Smooth muscle cell (in vitro differentiated cells): ENCODE results near the gene CR1. TPM values are rescaled to one million over a fixed set of nuclear protein-coding genes. Genes with fewer than 3 reads are reported as not detected.

Experiments used
- DNase-seq: peaks from one replicate; lab custom pipeline; 2025; ENCODE audit not compliant: unreplicated experiment; lab: John Stamatoyannopoulos, UW
- H2AFZ ChIP-seq: fragments of 200-600 bp; sonication (generic); 2 replicates; pipeline ENCODE4 v1.6.0; 2016; ENCODE audit warnings: antibody characterized with exemption, low read depth, mild to moderate bottlenecking
- H3F3A ChIP-seq: fragments of 200-600 bp; sonication (generic); 2 replicates; pipeline ENCODE4 v1.6.0; 2017; ENCODE audit warnings: antibody characterized with exemption, low read depth
- H3K27ac ChIP-seq: fragments of 200-600 bp; sonication (generic); 2 replicates; pipeline ENCODE4 v1.5.1; 2016; ENCODE audit warnings: low read depth, mild to moderate bottlenecking
- H3K27me3 ChIP-seq: fragments of 200-600 bp; sonication (generic); 2 replicates; pipeline ENCODE4 v1.6.1; 2016; ENCODE audit warnings: low read depth, mild to moderate bottlenecking
- H3K36me3 ChIP-seq: fragments of 200-600 bp; sonication (generic); 2 replicates; pipeline ENCODE4 v1.5.1; 2016; ENCODE audit warnings: low read depth
- H3K4me1 ChIP-seq: fragments of 200-600 bp; sonication (generic); 2 replicates; pipeline ENCODE4 v1.5.1; 2016; ENCODE audit warnings: low read depth
- H3K4me2 ChIP-seq: fragments of 200-600 bp; sonication (generic); 2 replicates; pipeline ENCODE4 v1.6.0; 2016; ENCODE audit warnings: mild to moderate bottlenecking
- H3K4me3 ChIP-seq: fragments of 200-600 bp; sonication (generic); 2 replicates; pipeline ENCODE4 v1.5.1; 2016; ENCODE audit warnings: mild to moderate bottlenecking
- H3K79me2 ChIP-seq: fragments of 200-600 bp; sonication (generic); 2 replicates; pipeline ENCODE4 v1.6.0; 2016; ENCODE audit warnings: low read depth, mild to moderate bottlenecking
- H3K9ac ChIP-seq: fragments of 200-600 bp; sonication (generic); 2 replicates; pipeline ENCODE4 v1.6.0; 2016; ENCODE audit warnings: low read depth
- H3K9me3 ChIP-seq: fragments of 200-600 bp; sonication (generic); replicated peaks from 2 replicates; pipeline ENCODE4 v1.5.1; 2016; ENCODE audit warnings: low read depth
- H4K20me1 ChIP-seq: fragments of 200-600 bp; sonication (generic); 2 replicates; pipeline ENCODE4 v1.6.0; 2016; ENCODE audit warnings: low read depth
- WGBS: methylation state at CpG from one replicate; pipeline ENCODE4 v1.1.7; 2016; ENCODE audit warnings: low lambda C conversion rate; 5-methylcytosine and 5-hydroxymethylcytosine counted together
- polyA plus RNA-seq: library from polyadenylated mRNA; unstranded; fragments of >200 nt; fragmentation: Nextera tagmentation; extraction: Ambion mirVana; gene quantifications from 2 replicates; pipeline ENCODE4 v1.2.1, GENCODE V29; 2016
- total RNA-seq: library from RNA; depleted of rRNA; stranded (reverse); fragments of >200 nt; gene quantifications from 2 replicates; pipeline ENCODE4 v1.2.3, GENCODE V29; 2014
- TF ChIP-seq, protein P1 (sequence below): fragments of 200-600 bp; sonication (generic); IDR thresholded peaks from 2 replicates; pipeline ENCODE4 v1.5.1; 2017; ENCODE audit warnings: borderline replicate concordance, mild to moderate bottlenecking, antibody characterized with exemption; ENCODE audit not compliant: insufficient read depth, poor library complexity, severe bottlenecking

CR1 gene
- total and polyA plus RNA-seq, 2 experiments from 2014 or later, result 0.25 TPM; not detected in 1

DNA sequence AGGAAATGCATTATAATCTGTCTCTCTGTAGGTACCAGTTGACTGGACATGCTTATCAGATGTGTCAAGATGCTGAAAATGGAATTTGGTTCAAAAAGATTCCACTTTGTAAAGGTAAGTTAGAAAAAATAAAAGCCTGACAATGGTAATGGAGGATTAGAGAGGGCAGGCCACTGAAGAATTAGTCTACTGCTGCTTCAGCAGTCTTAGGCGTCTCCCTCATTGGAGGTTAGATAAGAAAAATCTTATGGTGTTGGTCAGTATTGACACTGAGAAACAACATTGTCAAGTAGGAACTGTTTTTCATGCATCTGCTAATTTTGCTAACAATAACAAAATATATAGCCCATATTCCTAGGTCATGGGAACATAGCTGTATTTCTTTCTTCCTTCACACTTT, 21.7 kb upstream of the CR1 start:
- Histone ChIP-seq H2AFZ (no peak overlapping the region), H3K4me2 (no peak overlapping the region), H3K27ac (no peak overlapping the region), H3K4me1 (no peaks in the 10 kb centered on the region), H3K4me3 (no peak overlapping the region), H3F3A (no peaks in the 10 kb centered on the region), H3K27me3 (peaks cover 34% of the 10 kb centered on the region), H3K9ac (no peak overlapping the region), H3K79me2 (no peaks in the 10 kb centered on the region), H3K9me3 (no peaks in the 10 kb centered on the region), H4K20me1 (no peaks in the 10 kb centered on the region), H3K36me3 (no peaks in the 10 kb centered on the region)
- TF ChIP-seq, protein P1, sequence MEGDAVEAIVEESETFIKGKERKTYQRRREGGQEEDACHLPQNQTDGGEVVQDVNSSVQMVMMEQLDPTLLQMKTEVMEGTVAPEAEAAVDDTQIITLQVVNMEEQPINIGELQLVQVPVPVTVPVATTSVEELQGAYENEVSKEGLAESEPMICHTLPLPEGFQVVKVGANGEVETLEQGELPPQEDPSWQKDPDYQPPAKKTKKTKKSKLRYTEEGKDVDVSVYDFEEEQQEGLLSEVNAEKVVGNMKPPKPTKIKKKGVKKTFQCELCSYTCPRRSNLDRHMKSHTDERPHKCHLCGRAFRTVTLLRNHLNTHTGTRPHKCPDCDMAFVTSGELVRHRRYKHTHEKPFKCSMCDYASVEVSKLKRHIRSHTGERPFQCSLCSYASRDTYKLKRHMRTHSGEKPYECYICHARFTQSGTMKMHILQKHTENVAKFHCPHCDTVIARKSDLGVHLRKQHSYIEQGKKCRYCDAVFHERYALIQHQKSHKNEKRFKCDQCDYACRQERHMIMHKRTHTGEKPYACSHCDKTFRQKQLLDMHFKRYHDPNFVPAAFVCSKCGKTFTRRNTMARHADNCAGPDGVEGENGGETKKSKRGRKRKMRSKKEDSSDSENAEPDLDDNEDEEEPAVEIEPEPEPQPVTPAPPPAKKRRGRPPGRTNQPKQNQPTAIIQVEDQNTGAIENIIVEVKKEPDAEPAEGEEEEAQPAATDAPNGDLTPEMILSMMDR, result no peak
- WGBS, result 94% methylated on average over 1 of the region's 1 CpG
- no peak for DNase-seq

DNA sequence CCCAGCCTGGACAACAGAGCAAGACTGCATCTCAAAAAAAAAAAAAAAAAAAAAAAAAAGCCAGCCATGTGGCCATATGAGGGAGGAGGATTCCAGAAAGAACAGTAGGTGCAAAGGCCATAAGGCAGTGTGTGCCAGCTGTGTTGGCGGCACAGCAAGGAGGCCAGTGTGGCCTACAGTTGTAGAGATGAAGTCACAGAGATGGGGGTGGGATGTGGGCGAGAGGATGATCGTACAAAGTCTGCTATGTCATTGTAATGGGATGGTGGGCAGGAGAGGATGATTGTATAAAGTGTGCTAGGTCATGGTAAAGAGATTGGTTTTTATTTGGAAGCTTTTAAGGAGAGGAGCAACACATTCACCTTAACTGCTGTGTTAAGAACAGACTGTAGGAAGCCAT, 9.8 kb upstream of the CR1 start:
- no peak overlapping the region for H3K4me2 ChIP-seq
- H3K79me2 ChIP-seq, result no peaks in the 10 kb centered on the region
- TF ChIP-seq, protein P1, result no peak
- WGBS, result 90% methylated on average over 3 of the region's 3 CpGs
- H3K27me3 ChIP-seq, result peaks cover 48% of the 10 kb centered on the region
- no peaks in the 10 kb centered on the region for H4K20me1 ChIP-seq
- H3K9ac ChIP-seq, result no peak overlapping the region
- no peak overlapping the region for H3K4me3 ChIP-seq
- H3K36me3 ChIP-seq, result no peaks in the 10 kb centered on the region
- no peak for DNase-seq
- no peaks in the 10 kb centered on the region for H3F3A ChIP-seq
- no peaks in the 10 kb centered on the region for H3K4me1 ChIP-seq
- H3K9me3 ChIP-seq, result no peaks in the 10 kb centered on the region
- H3K27ac ChIP-seq, result no peak overlapping the region
- H2AFZ ChIP-seq, result no peak overlapping the region

DNA sequence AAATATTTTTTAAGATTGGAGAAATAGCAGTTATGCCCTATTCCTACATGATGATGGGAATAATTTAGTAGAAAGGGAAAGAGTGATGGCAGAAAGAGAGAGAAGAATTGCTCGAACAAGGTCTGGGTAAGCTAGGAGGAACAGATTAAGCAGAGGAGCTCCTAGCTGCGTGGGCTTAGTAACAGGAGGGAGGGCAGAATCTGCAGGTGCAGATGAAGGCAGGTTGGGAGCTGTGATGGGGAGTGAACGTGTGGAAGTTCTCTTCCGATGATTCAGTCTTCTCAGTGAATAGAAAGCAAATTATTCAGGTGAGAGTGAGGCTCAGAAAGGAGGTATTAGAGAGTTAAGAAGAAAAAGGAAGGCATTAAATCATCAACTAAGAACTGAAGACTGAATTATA, 8.3 kb upstream of the CR1 start:
- Histone ChIP-seq H3K9ac (no peak overlapping the region), H3K9me3 (no peaks in the 10 kb centered on the region), H3K36me3 (no peaks in the 10 kb centered on the region), H3F3A (no peaks in the 10 kb centered on the region), H3K27me3 (peaks cover 43% of the 10 kb centered on the region), H2AFZ (no peak overlapping the region), H3K79me2 (no peaks in the 10 kb centered on the region), H4K20me1 (no peaks in the 10 kb centered on the region), H3K4me1 (no peaks in the 10 kb centered on the region), H3K27ac (no peak overlapping the region), H3K4me2 (no peak overlapping the region), H3K4me3 (no peak overlapping the region)
- TF ChIP-seq, protein P1, result no peak
- WGBS, result 74% methylated on average over 4 of the region's 4 CpGs
- DNase-seq, result no peak

DNA sequence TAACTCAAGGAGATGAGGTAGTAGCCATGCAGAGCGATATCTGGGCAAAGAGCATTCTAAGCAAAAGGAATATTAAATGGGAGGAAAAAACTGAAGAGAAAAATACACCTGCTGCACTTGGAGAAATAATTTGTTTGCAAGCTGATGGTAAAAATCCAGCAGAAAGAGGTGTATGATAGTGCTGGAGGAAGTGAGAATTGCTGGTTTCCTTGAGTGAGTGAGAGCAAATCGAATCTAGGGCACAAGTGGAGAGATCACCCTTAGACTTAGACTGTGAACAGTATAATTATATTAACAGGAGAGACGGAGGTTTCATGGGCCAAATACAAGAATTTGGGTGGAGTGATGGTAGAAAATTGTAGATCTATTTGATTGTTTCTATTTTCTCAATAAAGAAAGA, 2.7 kb upstream of the CR1 start:
- Histone ChIP-seq H3K27me3 (peaks cover 68% of the 10 kb centered on the region), H3K4me3 (no peak overlapping the region), H3F3A (no peaks in the 10 kb centered on the region), H3K36me3 (no peaks in the 10 kb centered on the region), H3K9me3 (no peaks in the 10 kb centered on the region), H3K4me1 (no peaks in the 10 kb centered on the region), H3K79me2 (no peaks in the 10 kb centered on the region), H3K4me2 (no peak overlapping the region), H2AFZ (no peak overlapping the region), H3K9ac (no peak overlapping the region), H4K20me1 (no peaks in the 10 kb centered on the region), H3K27ac (no peak overlapping the region)
- 85% methylated on average over 3 of the region's 3 CpGs for WGBS
- DNase-seq, result no peak
- TF ChIP-seq, protein P1, result no peak
